ENCODE results near the gene GRIN1. TPM values are rescaled to one million over a fixed set of nuclear protein-coding genes. Genes with fewer than 3 reads are reported as not detected.

Gene GRIN1
- total and polyA plus RNA-seq, 2 donors (not counting 3 experiments of a cell fraction or from before 2014, with no cell fraction given), result not detected

GRCh38 chr9:137110147-137110910, 28.6 kb upstream of the GRIN1 start:
- POLR2A ChIA-PET, result no interaction called here
- peaks cover 4% of the 10 kb centered on the region for H3K4me1 ChIP-seq (ENCODE audit: control insufficient read depth, extremely low read depth, insufficient read depth, low read length)
- no peak for TF ChIP-seq MYC (IDR thresholded peaks at IDR 0.05; ENCODE audit: low read depth, low read length)
- TF ChIP-seq JUN (IDR thresholded peaks at IDR 0.05; ENCODE audit: borderline replicate concordance, insufficient read depth, insufficient read length, low read depth), result no peak
- TF ChIP-seq EZH2 (IDR thresholded peaks at IDR 0.05; ENCODE audit: borderline replicate concordance, low read depth, low read length, severe bottlenecking), result no peak
- TF ChIP-seq FOS (IDR thresholded peaks at IDR 0.05; ENCODE audit: borderline replicate concordance, insufficient read depth, low read length), result no peak
- TF ChIP-seq POLR2A (IDR thresholded peaks at IDR 0.05; ENCODE audit: low read depth, low read length), result no peak
- no peak for TF ChIP-seq CTCF (IDR thresholded peaks at IDR 0.05; ENCODE audit: extremely low read depth in 1 of 2, insufficient read depth in 1 of 2, low read depth in 1 of 2, low read length in 2 of 2)
- TF ChIP-seq MAX (IDR thresholded peaks at IDR 0.05; ENCODE audit: insufficient read depth, insufficient read length), result no peak
- no peak for TF ChIP-seq POLR2AphosphoS5 (IDR thresholded peaks at IDR 0.05; ENCODE audit: insufficient read depth, low read depth, low read length)
- TF ChIP-seq GATA2 (IDR thresholded peaks at IDR 0.05; ENCODE audit: insufficient read depth, insufficient read length, low read depth, low read length), result no peak
- dilution Hi-C loops (cut with MboI; ENCODE audit: extremely low pct_ligation_motif_present, low sequenced_read_pairs) (no loop called here), intact Hi-C loops (cut with micrococcal nuclease) (no loop called here)
- H3K9me3 ChIP-seq (replicated peaks; ENCODE audit: control insufficient read depth, insufficient read depth, low read length), result no peaks in the 10 kb centered on the region
- DNase-seq (ENCODE audit: low read depth, low spot score) (no peak), FAIRE-seq (no peak)
- H2AFZ ChIP-seq (ENCODE audit: low read depth, low read length), result no peak overlapping the region
- H3K4me2 ChIP-seq (ENCODE audit: insufficient read depth, low read length), result no peak overlapping the region
- H3K27ac ChIP-seq (ENCODE audit: insufficient read depth, low read depth, low read length), result no peak overlapping the region
- no peaks in the 10 kb centered on the region for H4K20me1 ChIP-seq (replicated peaks; ENCODE audit: control insufficient read depth, extremely low read depth, insufficient read depth, low read length)
- no peaks in the 10 kb centered on the region for H3K79me2 ChIP-seq (ENCODE audit: control insufficient read depth, insufficient read depth, low read length)
- H3K9me1 ChIP-seq (replicated peaks; ENCODE audit: control insufficient read depth, extremely low read depth, insufficient read depth, low read length), result no peaks in the 10 kb centered on the region
- CTCF ChIA-PET, result no interaction called here
- H3K4me3 ChIP-seq (replicated peaks in 1 of 3; ENCODE audit: insufficient read depth in 1 of 3, low read depth in 1 of 3, low read length in 3 of 3), result no peak overlapping the region
- no peaks in the 10 kb centered on the region for H3K27me3 ChIP-seq (ENCODE audit: control insufficient read depth in 2 of 2, insufficient read depth in 2 of 2, low read length in 2 of 2)
- BruUV-seq (replicated peaks), result no TSS peak
- H3K9ac ChIP-seq (replicated peaks; ENCODE audit: extremely low read depth, insufficient read depth, low read length), result no peak overlapping the region
- H3K36me3 ChIP-seq (ENCODE audit: control insufficient read depth in 2 of 2, extremely low read depth in 1 of 2, insufficient read depth in 2 of 2, low read length in 2 of 2), result peaks cover 0 to 38% of the 10 kb centered on the region in 2 experiments
